Activated B cell treated with CpG ODN at 0.5 μM for 24 hours (primary cell): ENCODE measurements around the gene ADARB2. TPM values are rescaled to one million over a fixed set of nuclear protein-coding genes. Genes with fewer than 3 reads are reported as not detected.
"Not testable (repeated sequence)": the region's sequence is repeated elsewhere in the genome, so short reads cannot be mapped to it uniquely, and the experiment has no call there.

Source experiments
- ATAC-seq: fragments of 200-7000 bp; cut with Tn5 transposase; one replicate; pipeline ENCODE4 v1.10.0; 2021; ENCODE audit warnings: low read depth, mild to moderate bottlenecking, moderate library complexity
- CTCF ChIA-PET: fragments of 350-600 bp; sonication (Branson Sonifier 250); formaldehyde crosslinking; loops from one replicate; lab custom pipeline; 2021; ENCODE audit warnings: antibody characterized with exemption; lab: Charles Lee
- POLR2A ChIA-PET: fragments of 350-600 bp; sonication (Branson Sonifier 250); formaldehyde crosslinking; loops from one replicate; lab custom pipeline; 2021; ENCODE audit warnings: antibody characterized with exemption; lab: Charles Lee
- DNase-seq: peaks from one replicate; pipeline ENCODE4 v3.0.0; 2022
- H3K27ac Mint-ChIP-seq: one replicate; pipeline ENCODE4 v1.8.0; 2020; ENCODE audit warnings: mixed read lengths
- H3K27me3 Mint-ChIP-seq: one replicate; pipeline ENCODE4 v1.8.0; 2021; ENCODE audit warnings: mixed read lengths
- H3K36me3 Mint-ChIP-seq: one replicate; pipeline ENCODE4 v1.8.0; 2021; ENCODE audit warnings: low read depth, mixed read lengths
- H3K4me1 Mint-ChIP-seq: one replicate; pipeline ENCODE4 v1.8.0; 2021; ENCODE audit warnings: mixed read lengths
- H3K4me3 Mint-ChIP-seq: one replicate; pipeline ENCODE4 v1.8.0; 2020; ENCODE audit warnings: mild to moderate bottlenecking, mixed read lengths
- H3K9me3 Mint-ChIP-seq: one replicate; pipeline ENCODE4 v1.8.0; 2020; ENCODE audit warnings: mixed read lengths
- intact Hi-C: fragments of 100-400 bp; cut with micrococcal nuclease; formaldehyde crosslinking; loops from one replicate; pipeline ENCODE4 v1.15.1; 2024
- total RNA-seq: library from RNA; stranded (reverse); gene quantifications from 2 replicates; pipeline ENCODE4 v1.2.3, GENCODE V29; 2022
- TF ChIP-seq, protein P1 (sequence below): fragments of 200-600 bp; IDR thresholded peaks from one replicate; pipeline ENCODE4 v1.8.0; 2022; ENCODE audit warnings: antibody characterized with exemption, mild to moderate bottlenecking

The ADARB2 gene
- total RNA-seq, 1 donor from 2014 or later = 0.11 TPM

DNA sequence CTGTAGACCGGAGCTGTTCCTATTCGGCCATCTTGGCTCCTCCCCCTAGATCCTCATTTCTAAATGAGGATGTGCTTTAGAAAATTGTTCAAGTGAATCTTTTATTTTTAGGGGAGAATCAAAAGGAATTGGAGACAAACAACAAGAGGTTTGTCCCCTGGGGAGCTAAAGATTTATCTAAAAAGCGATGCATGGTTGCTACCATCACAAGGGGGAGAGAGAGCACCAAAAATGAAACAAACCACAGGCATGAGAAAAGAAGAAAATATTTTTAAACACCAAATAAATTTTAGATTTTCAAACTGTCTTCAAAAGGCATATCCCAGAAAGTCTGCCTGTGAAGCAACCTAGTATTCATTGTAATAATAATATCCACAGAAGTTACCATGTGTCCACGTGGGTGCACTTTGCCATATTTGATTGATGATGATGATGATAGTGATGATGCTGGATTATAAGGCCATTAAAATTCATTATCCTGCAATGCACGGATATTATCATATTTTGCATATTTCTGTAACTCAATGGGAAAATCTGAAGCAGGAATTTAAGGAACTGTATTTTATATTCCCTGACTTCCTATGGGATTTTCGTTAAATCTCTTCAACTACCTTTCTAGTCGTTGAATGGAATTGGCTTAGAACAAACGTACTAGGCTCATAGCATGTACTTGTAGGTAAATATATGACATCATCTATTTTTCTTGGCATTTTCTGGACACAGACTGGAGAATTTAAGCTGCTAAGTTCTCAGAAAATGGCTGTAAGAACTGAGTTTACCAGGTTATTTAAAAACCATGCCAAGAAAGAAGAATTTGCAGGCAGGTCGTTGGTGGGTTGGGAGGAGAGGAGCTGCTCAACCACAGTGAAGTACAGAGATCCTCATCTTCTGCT lies 509.6 kb downstream of the ADARB2 start:
- TF ChIP-seq, protein P1, sequence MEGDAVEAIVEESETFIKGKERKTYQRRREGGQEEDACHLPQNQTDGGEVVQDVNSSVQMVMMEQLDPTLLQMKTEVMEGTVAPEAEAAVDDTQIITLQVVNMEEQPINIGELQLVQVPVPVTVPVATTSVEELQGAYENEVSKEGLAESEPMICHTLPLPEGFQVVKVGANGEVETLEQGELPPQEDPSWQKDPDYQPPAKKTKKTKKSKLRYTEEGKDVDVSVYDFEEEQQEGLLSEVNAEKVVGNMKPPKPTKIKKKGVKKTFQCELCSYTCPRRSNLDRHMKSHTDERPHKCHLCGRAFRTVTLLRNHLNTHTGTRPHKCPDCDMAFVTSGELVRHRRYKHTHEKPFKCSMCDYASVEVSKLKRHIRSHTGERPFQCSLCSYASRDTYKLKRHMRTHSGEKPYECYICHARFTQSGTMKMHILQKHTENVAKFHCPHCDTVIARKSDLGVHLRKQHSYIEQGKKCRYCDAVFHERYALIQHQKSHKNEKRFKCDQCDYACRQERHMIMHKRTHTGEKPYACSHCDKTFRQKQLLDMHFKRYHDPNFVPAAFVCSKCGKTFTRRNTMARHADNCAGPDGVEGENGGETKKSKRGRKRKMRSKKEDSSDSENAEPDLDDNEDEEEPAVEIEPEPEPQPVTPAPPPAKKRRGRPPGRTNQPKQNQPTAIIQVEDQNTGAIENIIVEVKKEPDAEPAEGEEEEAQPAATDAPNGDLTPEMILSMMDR = no peak
- ATAC-seq (no peak), DNase-seq (no peak)
- intact Hi-C loops = no loop called here
- Mint-ChIP-seq H3K4me1 (no peaks in the 10 kb centered on the region), H3K27ac (no peak overlapping the region), H3K27me3 (peaks cover 12% of the 10 kb centered on the region), H3K36me3 (no peaks in the 10 kb centered on the region), H3K9me3 (no peaks in the 10 kb centered on the region), H3K4me3 (no peak overlapping the region)
- ChIA-PET CTCF (no interaction called here), POLR2A (no interaction called here)

DNA sequence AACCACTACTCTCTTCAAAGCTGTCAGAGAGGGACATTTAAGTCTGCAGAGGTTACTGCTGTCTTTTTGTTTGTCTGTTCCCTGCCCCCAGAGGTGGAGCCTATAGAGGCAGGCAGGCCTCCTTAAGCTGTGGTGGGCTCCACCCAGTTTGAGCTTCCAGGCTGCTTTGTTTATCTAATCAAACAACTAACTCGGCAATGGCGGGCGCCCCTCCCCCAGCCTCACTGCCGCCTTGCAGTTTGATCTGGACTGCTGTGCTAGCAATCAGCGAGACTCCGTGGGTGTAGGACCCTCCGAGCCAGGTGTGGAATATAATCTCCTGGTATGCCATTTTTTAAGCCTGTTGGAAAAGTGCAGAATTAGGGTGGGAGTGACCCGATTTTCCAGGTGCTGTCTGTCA lies 510.4 kb downstream of the ADARB2 start:
- POLR2A ChIA-PET, H3K27ac Mint-ChIP-seq, CTCF ChIA-PET, DNase-seq, H3K36me3 Mint-ChIP-seq, H3K4me1 Mint-ChIP-seq, ATAC-seq, H3K4me3 Mint-ChIP-seq, H3K9me3 Mint-ChIP-seq, intact Hi-C loops: not testable (repeated sequence)
- H3K27me3 Mint-ChIP-seq = peaks cover 12% of the 10 kb centered on the region

DNA sequence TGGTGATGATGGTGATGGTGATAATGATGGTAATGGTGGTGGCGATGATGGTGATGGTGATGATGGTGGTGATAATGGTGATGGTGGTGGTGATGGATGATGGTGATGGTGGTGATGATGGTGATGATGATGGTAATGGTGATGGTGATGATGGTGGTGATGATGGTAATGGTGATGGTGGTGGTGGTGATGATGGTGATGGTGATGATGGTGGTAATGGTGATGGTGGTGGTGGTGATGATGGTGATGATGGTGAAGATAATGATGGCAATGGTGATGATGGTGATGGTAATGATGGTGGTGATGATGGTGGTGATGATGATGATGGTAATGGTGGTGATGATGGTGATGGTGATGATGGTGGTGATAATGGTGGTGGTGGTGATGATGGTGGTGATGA lies 517.5 kb downstream of the ADARB2 start:
- ATAC-seq, CTCF ChIA-PET, intact Hi-C loops, H3K27me3 Mint-ChIP-seq, H3K27ac Mint-ChIP-seq, H3K9me3 Mint-ChIP-seq, POLR2A ChIA-PET, DNase-seq, H3K36me3 Mint-ChIP-seq, H3K4me3 Mint-ChIP-seq, H3K4me1 Mint-ChIP-seq: not testable (repeated sequence)

DNA sequence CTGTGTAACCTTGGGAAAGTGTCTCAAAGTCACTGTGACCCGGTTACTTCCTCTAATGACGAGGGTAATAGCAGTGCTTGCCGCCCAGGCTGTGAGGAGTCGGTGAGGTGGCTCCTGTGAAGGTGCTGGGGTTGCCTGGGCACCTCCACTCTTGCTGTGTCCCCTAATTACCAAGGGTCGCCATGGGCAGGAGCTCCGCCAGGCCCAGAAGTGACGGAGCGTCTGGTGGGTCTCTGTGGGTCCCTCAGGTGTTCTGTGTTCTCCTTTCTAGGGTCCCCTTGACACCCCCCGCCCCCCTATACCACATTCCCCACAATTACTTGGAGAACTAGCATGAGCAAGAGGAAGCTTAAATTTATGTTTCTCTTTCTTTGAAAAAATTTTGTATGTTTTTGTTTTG lies 519.7 kb downstream of the ADARB2 start:
- Mint-ChIP-seq H3K4me3 (no peak overlapping the region), H3K9me3 (no peaks in the 10 kb centered on the region), H3K27me3 (no peaks in the 10 kb centered on the region), H3K36me3 (no peaks in the 10 kb centered on the region), H3K27ac (no peak overlapping the region), H3K4me1 (no peaks in the 10 kb centered on the region)
- ChIA-PET POLR2A (no interaction called here), CTCF (no interaction called here)
- no peak for ATAC-seq
- DNase-seq = no peak
- intact Hi-C loops = no loop called here
- TF ChIP-seq, protein P1 = no peak

DNA sequence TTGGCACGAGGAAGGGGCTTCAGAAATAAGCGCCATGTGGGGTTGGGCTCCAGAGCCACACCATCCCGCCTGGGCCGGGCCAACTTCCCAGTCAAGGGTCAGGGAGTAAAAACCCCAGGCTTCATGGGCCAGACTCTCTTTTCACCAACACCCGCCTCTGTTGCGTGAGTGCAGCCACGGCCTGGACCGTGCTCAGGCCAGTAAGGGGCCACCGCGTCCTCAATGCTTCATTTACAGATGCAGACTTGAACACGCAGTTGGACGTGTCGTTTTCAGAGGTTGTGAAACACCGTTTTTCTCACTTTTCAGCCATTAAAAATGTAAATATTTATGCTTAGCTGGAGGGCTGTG lies 520.1 kb downstream of the ADARB2 start:
- H3K36me3 Mint-ChIP-seq = no peaks in the 10 kb centered on the region
- no peak for ATAC-seq
- no peak overlapping the region for H3K27ac Mint-ChIP-seq
- TF ChIP-seq, protein P1 = no peak
- no peak overlapping the region for H3K4me3 Mint-ChIP-seq
- intact Hi-C loops = no loop called here
- H3K9me3 Mint-ChIP-seq = no peaks in the 10 kb centered on the region
- POLR2A ChIA-PET = no interaction called here
- CTCF ChIA-PET = no interaction called here
- no peaks in the 10 kb centered on the region for H3K27me3 Mint-ChIP-seq
- no peaks in the 10 kb centered on the region for H3K4me1 Mint-ChIP-seq
- no peak for DNase-seq

DNA sequence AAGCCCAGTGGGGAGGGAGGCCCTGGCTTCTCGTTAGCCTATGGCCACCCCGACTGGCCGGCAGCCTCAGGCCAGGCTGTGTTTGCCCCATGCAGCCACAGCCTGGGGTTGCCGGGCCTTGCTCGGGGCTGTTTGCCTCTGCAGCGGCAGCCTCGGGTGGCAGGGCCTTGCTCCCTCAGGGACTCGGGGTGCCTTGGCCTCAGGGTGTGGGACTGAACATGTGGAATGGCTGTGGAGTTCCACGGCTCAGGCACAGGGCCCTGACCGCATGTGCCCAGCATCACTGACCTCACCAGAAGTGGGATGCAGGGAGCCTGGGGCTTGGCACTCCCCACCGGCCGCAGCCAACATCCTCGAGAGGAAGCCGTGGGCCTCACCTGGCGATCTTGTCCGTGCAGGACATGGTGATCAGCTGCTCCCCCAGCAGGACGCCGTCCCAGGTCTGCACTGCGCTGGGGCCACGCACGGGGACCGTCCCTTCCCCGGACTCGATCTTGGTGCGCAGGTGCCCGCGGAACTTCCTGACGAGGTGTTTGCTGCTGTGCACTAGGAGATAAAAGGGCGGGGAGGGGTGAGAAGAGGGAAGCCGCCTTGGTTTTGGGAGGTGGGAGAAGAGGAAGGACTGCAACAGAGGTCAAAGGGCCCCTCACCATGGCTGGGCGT lies 520.6 kb downstream of the ADARB2 start:
- no peaks in the 10 kb centered on the region for H3K4me1 Mint-ChIP-seq
- intact Hi-C loops = no loop called here
- ATAC-seq (no peak), DNase-seq (no peak)
- POLR2A ChIA-PET = no interaction called here
- no peaks in the 10 kb centered on the region for H3K36me3 Mint-ChIP-seq
- no peaks in the 10 kb centered on the region for H3K27me3 Mint-ChIP-seq
- H3K4me3 Mint-ChIP-seq = no peak overlapping the region
- H3K9me3 Mint-ChIP-seq = no peaks in the 10 kb centered on the region
- CTCF ChIA-PET = no interaction called here
- TF ChIP-seq, protein P1 = no peak
- no peak overlapping the region for H3K27ac Mint-ChIP-seq
